ENCODE results near the gene SCN3A.

SCN3A gene

GRCh38 chr2:165056564-165056963 lies 147.3 kb downstream of the SCN3A start:
- no peak for DNase-seq (ENCODE audit: low read depth, low spot score)

GRCh38 chr2:165055082-165055851 lies 148.6 kb downstream of the SCN3A start:
- DNase-seq (ENCODE audit: low read depth, low spot score): peak; percentile 58

- DNase-seq (ENCODE audit: low read depth, low spot score): no peak
These were observed 149.2 kb downstream of the SCN3A start for GRCh38 chr2:165054652-165055051.

- no peak for DNase-seq (ENCODE audit: low read depth, low spot score)
These were observed 159.1 kb downstream of the SCN3A start for GRCh38 chr2:165044505-165045303.
